Ishikawa (cell line): Measurements from ENCODE around the gene IGFBP2.

Experiments used
- CREB1 ChIP-seq: IDR thresholded peaks from 2 replicates; pipeline ENCODE4 v1.6.1; 2012; ENCODE audit warnings: low read depth
- EGR1 ChIP-seq: IDR thresholded peaks from 2 replicates; pipeline ENCODE4 v1.6.1; 2012
- MAX ChIP-seq: IDR thresholded peaks from 2 replicates; pipeline ENCODE4 v1.6.1; 2012
- NFIC ChIP-seq: IDR thresholded peaks from 2 replicates; pipeline ENCODE4 v1.6.1; 2012
- RAD21 ChIP-seq: IDR thresholded peaks from 2 replicates; pipeline ENCODE4 v1.6.1; 2012; ENCODE audit warnings: low read depth
- REST ChIP-seq: IDR thresholded peaks from 2 replicates; pipeline ENCODE4 v1.6.1; 2012; ENCODE audit warnings: low read depth, mild to moderate bottlenecking
- TAF1 ChIP-seq: IDR thresholded peaks from 2 replicates; pipeline ENCODE4 v1.6.1; 2012; ENCODE audit warnings: low read depth, mild to moderate bottlenecking
- TEAD4 ChIP-seq: IDR thresholded peaks from 2 replicates; pipeline ENCODE4 v1.6.1; 2012
- USF1 ChIP-seq: IDR thresholded peaks from 2 replicates; pipeline ENCODE4 v1.6.1; 2012
- YY1 ChIP-seq: IDR thresholded peaks from 2 replicates; pipeline ENCODE4 v1.6.1; 2012; ENCODE audit warnings: low read depth
- ZBTB7A ChIP-seq: IDR thresholded peaks from 2 replicates; pipeline ENCODE4 v1.6.1; 2012; ENCODE audit warnings: low read depth

The IGFBP2 gene

GRCh38 chr2:216711348-216711747 is 78.1 kb downstream of the IGFBP2 start:
- no peak for TF ChIP-seq TEAD4
- TF ChIP-seq RAD21, result no peak
- TF ChIP-seq NFIC, result no peak

GRCh38 chr2:216713691-216714336 is 80.6 kb downstream of the IGFBP2 start:
- TF ChIP-seq USF1 (no peak), YY1 (no peak), REST (no peak), EGR1 (no peak), CREB1 (no peak), ZBTB7A (no peak), MAX (no peak), TAF1 (no peak)
